ENCODE results near the gene RASA4B.
"Not testable (repeated sequence)": the region's sequence is repeated elsewhere in the genome, so short reads cannot be mapped to it uniquely, and the experiment has no call there.

RASA4B gene

DNA sequence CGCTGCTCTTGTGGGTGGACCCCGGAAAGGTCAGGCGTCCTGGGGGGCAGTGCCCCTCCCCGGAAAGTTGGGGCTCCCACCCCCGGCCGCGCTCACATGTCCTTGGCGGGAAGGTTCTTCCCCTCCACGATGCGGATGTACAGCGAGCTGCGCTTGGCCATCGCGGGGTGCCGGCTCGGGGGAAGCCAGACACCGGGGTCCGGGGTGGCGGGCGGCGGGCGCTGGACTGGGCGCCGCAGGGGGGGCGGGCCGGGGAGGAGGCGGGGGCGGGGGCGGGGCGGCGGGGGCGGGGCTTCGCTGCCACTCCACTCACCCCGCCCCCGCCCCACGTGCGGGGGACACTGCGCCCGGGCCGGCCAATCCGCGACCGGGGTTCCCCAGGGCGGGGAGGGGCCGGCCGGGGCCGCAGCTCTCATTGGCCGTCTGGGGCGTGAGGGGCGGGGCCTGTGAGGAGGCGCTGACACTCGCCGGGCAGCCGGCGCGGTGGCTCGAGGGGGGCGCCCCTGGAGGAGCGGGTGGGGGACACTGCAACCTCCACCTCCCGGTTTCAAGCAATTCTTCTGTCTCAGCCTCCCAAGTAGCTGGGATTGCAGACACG, at the start of gene RASA4B:
Gene RASA4B (minus strand): TSS at position 228 of the 598 bp plus-strand sequence. CDS start 67 bp downstream, at position 161.
- not testable (repeated sequence) for DNase-seq

DNA sequence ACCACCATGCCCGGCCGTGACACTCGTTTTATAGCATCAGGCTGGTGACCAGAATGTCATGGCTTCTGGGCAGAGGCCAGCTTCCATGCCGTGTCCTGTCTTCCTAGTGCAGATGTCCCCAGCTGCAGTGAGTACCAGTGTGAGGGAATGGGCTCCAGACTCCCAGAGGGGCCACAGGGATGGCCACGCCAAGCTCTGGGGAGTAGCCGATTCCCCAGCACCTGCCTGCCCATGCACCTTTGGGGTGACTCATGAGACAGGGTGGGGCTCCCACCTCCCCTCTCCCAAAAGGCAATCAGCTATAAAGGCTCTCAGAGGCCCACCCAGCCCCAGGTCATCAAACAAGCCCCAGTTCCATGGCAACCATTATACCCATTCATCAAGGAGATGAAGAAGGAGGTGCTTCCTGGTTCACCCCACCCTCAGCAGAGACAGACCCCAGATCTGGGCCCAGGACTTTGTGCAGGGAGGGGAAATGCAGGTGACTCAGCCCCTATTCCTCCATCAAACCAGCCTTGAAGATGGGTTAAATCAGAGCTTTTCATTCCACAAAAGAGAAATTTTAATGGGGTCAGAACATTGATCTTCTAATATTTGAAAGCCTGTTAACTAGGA, 33.3 kb upstream of the RASA4B start, which contains the start of gene SPDYE2:
Gene SPDYE2 (plus strand): TSS at position 419 of the 615 bp plus-strand sequence. CDS start 2,030 bp downstream, outside the sequence.
- not testable (repeated sequence) for DNase-seq

DNA sequence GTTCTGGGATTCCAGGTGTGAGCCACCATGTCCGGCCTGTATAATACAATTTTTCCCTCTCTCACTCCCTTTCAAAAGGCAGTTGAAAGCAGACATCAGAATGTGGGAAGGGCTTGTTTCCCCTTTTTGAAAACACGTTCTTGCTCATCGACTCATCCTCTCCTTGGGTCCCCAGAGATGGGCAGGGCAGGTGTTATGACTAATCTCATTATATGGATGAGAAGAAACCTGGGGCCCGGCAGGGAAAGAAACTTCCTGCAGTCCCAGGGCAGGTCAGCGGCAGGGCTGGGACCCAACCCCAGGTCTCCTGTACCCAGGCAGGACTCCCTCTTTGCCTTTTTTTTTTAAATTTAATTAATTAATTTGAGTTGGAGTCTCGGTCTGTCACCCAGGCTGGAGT, 28.8 kb upstream of the RASA4B start:
- not testable (repeated sequence) for DNase-seq

DNA sequence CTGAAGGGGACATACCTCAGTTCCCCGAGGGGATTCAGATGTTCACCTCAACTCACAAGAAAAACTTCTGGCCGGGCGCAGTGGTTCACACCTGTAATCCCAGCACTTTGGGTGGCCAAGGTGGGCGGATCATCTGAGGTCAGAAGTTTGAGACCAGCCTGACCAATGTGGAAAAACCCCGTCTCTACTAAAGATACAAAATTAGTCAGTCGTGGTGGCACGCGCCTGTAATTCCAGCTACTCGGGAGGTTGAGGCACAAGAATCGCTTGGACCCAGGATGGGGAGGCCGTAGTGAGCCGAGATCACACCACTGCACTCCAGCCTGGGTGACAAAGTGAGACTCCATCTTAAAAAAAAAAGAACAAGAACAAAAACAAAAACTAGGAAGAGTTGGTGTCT, 27.7 kb upstream of the RASA4B start:
- not testable (repeated sequence) for DNase-seq

DNA sequence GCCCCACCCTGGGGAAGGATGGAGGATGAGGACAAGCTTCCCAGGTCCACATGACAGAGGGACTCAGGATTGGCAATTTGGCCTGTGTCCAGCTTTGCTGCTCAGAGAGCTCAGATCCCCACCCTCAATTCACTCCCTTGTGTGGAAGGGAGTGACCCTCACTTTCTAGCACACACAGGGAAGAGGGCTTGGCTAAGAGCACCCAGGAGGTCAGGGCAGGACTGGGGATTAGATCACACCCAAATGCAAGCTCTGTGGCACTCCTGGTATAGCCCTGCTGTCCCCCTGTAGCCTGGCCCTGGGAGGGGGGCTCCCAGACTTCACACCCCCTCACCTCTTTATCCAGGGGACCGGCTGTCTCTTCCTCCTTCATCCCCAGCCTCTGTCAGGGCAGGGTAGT, 26.8 kb upstream of the RASA4B start:
- DNase-seq = not testable (repeated sequence)

DNA sequence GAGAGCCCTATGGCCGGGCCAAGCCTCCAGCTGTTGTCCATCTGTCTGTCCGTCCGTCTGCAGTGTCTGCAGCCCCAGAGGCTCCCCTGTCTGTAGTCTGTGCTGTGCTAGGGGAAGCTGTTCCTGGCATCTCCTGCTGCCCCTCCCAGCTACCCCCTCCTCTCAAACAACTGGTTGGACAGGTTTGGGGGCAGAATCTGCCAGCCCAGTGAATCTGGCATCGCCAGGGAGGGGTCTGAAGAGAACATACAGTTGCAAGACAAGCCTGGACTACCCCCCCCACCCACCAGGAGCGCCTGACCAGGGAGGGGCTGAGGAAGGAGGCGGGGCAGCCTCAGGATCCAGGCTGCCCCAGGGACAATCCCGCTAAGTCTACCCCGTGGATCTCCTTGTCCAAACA, 26.0 kb upstream of the RASA4B start, which contains the start of gene UPK3BL2:
Gene UPK3BL2 (minus strand): TSS at position 101 of the 400 bp plus-strand sequence. CDS start 60 bp downstream, at position 41.
- DNase-seq = not testable (repeated sequence)

DNA sequence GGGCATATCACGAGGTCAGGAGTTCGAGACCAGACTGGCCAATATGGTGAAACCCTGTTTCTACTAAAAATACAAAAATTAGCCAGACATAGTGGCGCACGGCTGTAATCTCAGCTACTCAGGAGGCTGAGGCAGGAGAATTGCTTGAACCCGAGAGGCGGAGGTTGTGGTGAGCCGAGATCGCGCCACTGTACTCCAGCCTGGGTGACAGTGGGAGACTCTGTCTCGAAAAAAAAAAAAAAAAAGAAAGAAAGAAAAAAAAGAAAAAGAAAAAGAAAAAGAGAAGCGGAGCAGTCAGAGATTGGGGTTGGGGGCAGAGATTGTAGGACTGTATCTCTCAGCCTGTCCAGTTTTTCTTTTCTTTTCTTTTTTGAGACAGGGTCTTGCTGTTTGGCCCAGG, 25.2 kb upstream of the RASA4B start:
- not testable (repeated sequence) for DNase-seq

DNA sequence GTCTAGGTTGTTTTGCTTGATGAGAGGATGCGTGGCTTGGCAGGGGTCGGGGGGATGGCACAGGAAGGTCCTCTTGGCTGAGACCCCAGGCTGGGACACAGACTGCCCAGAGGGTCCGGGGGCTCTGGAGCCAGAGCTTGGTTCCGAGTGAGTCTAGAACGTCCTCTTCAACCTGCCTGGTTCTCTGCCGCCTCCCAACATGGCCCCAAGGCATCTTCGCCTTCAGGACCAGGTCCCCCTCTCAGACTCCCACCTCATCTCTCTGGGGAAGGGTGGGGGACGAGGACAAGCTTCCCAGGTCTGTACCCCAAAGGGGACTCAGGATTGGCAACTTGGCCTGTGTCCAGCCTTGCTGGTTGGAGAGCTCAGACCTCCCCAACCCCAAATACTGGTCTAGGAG, 24.5 kb upstream of the RASA4B start:
- DNase-seq = not testable (repeated sequence)

DNA sequence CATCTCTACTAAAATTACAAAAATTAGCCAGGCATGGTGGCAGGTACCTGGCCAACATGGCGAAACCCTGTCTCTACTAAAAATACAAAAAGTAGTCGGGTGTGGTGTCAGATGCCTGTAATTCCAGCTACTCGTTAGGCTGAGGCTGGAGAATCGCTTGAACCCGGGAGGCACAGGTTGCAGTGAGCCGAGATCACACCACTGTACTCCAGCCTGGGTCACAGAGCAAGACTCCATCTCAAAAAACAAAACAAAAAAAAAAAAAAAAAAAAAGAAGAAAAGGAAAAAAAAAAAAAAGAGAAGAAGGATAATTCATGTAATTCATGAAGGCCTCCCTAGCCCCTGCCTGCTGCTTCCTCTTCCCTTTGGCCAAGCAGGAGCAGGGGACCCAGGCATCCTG, 23.0 kb upstream of the RASA4B start:
- DNase-seq = not testable (repeated sequence)

DNA sequence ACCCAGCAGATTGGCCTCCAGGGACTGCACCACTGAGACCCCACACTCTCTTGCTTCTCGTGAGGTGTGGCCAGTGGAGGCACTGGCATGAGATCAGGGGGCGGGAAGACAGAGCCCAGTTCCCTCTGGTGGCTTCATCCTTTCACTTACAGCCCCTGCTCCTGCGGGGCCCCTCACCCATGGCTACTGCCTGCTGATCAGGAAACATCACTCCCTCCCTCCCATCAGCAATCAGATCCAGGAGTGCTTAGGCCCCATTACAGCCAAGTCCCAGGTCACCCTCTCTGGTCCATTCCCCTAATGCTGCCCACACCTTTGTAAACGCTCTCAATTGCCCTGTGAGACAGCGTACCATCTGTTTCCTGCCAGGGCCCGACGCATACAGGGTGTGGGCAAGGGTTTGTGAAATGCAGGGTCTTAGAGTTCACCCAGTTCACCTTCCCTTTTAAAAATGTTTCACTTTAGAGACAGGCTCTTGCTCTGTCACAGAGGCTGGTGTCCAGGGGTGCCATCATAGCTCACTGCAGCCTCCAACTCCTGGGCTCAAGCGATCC, 17.6 kb upstream of the RASA4B start:
- DNase-seq = not testable (repeated sequence)

DNA sequence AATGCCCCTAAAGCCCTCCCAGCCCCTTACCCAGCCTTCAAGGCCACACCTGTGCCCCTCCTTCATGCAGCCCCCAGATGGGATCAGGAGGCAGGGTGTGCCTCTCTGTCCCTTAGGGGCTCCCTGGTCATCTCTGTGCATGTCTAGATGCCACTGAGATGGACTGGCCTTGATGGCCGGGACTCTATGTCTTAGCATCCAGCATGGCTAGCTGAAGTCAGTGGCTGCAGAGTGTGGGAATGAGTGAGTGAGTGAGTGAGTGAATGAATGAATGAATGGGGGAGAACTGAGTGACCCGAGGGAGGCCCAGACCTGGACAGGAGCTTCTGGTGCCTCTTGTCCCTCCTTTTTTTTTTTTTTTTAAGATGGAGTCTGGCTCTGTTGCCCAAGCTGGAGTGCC, 14.6 kb upstream of the RASA4B start:
- not testable (repeated sequence) for DNase-seq

DNA sequence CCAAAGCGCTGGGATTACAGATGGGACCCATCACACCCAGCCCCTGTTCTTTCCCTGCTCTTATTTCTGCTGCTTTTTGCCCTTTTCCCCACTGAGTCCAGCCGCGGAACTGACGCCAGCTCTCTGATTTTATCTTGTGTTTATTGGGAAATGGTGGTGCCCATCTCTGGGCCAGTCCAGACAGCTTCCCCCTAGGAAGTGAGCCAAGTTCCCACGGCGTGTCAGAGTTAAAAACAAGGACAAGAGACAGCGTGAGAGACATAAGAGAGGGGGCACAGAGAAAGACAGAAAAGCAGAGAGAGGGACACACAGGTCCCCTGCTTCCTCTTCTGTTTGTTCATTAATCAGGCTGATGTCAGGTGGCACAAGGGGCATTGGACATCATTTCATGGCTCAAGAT, 14.0 kb upstream of the RASA4B start:
- DNase-seq = not testable (repeated sequence)

DNA sequence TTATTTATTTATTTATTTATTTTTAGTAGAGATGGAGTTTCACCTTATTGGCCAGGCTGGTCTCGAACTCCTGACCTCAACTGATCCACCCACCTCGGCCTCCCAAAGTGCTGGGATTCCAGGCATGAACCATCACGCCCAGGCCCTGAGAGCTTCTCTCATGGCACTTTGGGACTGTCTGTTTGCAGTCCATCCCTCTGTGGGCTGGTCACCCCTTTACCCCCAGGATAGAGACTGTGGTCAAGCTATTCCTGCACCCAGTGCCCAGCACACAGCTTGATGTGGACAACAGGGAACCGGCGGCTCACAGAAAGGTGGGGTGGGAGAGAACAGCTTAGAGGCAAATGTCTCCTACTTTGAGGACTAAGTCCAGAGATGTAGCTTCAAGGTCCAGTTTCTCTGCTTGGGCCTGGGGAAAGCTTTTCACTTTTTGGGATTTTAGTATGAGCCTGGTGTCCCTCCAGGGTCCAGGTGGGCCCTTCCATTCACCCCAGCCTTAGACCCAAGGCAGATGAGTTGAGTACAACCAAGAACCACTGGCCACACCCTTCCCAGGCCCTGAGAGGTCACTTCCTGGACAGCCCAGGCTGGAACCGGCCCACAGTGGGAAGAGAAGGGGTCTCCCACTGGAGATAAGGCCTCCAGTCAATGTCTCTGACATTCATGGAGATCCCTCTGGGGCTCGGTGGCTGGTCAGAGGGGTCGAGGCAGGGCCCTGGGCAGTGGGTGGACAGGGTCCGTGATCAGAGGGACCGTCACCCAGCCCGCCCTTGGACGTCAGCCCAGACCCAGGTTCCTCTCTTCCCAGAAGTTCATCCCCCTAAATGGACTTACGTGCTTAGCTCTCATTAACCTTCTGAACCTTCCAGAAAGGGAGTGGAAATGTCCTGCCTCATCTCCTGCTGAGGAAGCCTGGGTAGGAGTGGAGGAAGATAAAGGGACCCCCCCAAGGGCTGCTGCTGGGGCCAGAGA, 10.5 kb upstream of the RASA4B start:
- not testable (repeated sequence) for DNase-seq

DNA sequence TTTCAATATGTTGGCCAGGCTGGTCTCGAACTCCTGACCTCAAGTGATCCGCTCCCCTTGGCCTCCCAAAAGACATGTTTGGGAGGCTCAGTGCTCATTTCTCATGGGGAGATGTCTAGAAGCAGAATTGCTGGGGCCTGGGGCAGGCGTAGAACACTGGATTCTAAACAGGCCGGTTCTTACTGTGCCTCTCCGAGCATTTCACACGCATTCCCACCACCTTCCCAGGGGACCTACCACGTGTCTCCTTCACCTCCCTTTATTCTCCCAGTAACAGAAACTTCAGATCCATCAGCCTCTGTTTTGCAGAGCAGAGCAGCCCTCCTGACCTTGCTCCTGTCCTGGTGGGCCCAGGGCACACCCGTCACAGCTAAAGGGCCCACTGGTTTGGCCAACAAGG, 9.6 kb upstream of the RASA4B start:
- DNase-seq = not testable (repeated sequence)

DNA sequence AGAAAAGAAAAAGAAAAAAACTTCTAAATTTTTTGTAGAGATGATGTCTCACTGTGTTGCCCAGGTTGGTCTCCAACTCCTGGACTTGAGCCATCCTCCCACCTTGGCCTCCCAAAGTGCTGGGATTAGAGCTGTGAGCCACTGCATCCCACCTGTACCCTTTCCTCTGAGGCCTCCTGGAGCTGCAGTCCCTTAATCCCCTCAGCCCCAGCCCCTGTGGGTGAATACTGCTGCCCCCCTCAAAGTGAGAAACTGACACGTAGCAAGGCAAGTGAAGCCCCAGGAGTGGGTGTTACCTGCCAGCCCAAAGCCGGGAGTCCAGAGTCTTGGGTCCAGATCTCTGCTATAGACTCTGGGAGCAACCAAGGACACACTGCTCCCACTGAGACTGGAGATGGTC, 7.2 kb upstream of the RASA4B start:
- DNase-seq = not testable (repeated sequence)

DNA sequence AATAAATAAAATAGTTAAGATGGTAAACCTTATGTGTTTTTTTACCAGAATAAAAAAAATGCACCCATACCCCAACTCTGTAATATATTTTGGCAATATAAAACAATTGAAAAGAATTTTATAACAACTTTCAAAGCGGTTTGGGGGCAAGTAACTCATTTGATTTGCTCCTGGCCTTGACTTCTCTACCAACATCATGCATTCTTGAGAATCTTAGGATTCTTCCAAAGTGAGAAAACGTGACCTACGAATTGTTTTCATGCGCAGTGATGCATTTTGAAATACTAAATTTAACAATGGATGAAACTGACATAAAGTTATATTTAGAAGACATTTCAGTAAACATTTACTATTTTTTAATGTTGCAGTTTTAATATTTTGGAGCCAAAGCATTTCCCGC, 3.2 kb upstream of the RASA4B start:
- DNase-seq = not testable (repeated sequence)

DNA sequence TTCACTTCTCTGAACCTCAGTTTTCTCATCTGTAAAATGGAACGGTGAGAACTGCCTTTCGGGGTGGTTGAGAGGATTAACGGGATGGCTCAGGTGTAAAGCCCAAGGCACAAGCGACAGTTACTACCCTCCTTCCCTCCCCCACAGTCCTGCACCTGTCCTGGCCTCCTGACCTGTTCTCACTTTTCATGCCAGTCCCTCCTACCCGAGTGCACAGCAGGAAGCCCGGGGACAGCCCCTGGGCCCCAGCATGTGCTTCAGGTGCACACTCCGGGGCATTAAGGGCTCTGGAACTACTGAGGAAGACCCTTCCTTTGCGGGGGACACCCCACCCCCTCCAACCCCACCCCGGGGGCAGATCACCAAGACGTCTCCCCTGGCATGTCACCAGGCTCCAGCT, 626 bp downstream of the RASA4B start:
- DNase-seq = not testable (repeated sequence)

DNA sequence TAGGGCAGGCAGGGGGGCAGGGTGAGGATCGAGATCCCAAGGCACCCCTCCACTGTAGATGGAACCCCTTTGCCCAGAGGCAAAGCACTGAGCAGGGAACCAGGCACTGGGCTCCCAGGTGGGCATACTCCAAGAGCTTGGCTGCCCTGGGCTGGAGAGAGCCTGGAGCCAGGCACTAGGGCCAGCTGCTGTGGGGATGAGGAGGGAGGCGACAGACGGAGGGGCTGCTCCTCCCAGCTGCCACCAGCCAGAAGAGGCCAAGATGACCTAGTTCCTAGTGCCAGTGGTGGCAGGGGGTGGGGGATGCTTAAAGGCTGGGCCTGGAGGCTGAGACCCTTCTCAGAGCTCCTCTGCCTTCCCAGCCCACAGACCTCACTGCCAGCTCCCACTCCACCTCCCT, 1.7 kb downstream of the RASA4B start:
- DNase-seq = not testable (repeated sequence)

DNA sequence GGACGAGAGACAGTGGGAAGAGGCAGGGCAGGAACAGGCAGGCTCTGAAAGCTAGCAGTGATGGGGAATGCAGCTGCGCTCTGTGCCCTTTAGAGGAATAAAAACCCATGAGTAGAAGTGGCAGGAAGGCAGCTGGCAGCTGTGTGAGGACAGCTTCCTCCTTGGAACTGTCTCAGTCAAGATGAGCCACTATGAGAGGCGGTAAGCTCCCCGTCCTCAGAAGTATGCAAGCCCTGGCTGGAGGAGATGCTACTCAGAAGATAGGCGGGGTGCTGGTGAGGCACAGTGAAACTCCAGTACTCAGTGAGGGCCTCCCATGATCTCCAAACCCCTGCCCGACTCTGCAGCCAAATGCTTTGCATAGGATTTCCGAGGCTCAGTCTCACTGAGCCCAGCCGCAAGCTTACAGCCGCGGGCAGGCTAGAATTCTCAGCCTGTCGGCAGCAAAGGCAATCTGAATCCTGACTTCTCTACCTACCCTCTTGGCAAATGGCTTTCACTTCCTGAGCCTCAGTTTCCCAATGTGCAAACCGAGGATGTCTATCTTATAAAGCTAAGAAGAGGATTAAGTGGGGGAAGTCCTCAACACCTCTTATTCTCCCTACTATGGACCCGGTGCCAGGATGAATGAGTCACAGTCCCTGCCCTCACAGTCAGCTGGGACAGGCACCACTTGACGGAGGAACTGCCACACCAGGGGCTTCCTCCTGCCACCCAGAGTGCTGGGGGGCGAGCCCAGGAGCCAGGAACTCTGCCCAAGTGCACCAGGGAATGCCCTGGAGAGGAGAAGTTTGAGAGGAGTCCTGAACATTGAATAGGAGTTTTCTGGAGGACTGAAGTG, 2.5 kb downstream of the RASA4B start:
- DNase-seq = not testable (repeated sequence)

DNA sequence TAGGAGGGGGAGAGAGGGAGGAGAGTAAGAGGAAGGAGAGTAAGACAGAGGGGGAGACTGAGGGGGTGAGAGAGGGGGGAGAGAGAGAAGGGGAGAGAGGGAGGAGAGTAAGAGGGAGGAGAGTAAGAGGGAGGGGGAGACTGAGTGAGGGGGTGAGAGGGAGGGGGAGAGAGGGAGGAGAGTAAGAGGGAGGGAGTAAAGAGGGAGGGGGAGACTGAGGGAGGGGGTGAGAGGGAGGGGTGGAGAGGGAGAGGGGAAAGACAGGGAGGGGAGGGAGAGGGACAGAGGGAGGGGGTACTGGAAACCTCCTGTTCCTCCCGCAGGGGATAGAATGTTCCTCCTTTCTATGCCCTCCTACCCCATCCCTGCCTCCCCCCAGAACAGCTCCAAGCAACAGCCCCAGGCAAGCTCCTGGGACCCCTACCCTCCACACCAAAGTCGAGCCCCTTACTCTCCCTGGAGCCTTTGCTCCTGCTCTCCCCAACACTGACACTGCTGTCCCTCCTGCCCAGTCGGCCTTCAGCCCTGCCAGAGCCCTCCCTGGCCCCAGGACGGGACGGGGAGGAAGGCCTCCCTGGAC, 4.8 kb downstream of the RASA4B start:
- DNase-seq = not testable (repeated sequence)

DNA sequence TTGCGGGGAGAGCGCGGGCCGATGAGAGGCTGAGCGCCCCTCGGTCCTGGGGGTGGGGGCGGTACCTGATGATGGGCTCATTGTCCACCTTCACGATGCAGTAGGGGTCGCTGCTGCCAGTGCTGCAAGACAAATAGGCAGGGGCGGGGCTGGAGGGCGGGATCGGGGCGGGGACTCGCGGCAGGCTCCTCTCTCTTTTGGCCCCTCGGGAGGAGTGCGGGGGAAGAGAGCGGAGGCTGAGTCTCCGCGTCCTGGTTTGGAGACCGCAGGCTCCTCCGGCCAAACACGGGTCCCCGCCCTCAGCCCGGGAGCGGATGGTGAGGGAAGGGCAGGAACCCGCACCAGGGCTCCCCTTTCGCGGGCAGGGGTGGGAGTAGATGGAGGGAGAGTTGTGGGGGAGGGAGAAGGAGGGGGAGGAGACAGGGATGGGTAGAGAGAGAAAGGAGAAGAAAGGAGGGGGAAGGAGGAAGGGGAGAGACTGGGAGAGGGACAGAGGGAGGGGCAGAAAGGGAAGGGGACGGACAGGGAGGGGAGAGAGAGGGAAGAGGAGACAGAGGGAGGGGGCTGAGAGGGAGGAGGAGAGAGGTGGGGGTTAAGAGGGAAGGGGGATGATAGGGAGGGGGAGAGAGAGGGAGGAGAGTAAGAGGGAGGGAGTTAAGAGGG, 5.6 kb downstream of the RASA4B start:
- not testable (repeated sequence) for DNase-seq
